Measurements from ENCODE around the gene UBE2R2.
"Not testable (repeated sequence)": the region's sequence is repeated elsewhere in the genome, so short reads cannot be mapped to it uniquely, and the experiment has no call there.

The UBE2R2 gene

GRCh38 chr9:33843312-33843961, 26.5 kb downstream of the UBE2R2 start:
- DNase-seq, result no peak

GRCh38 chr9:33846231-33846630, 29.3 kb downstream of the UBE2R2 start:
- DNase-seq, result no peak

- not testable (repeated sequence) for DNase-seq
Observed at GRCh38 chr9:33847894-33848205, 30.9 kb downstream of the UBE2R2 start.

GRCh38 chr9:33850267-33850629, 33.3 kb downstream of the UBE2R2 start:
- DNase-seq, result no peak

GRCh38 chr9:33850677-33851076, 33.7 kb downstream of the UBE2R2 start:
- DNase-seq, result no peak

GRCh38 chr9:33851301-33851700, 34.3 kb downstream of the UBE2R2 start:
- DNase-seq, result no peak

- peak in 4 of 5 experiments; percentile 22 to 42 (median 28) for DNase-seq
Observed at GRCh38 chr9:33852216-33852826, 35.4 kb downstream of the UBE2R2 start.

- DNase-seq, result no peak
Observed at GRCh38 chr9:33856247-33856646, 39.3 kb downstream of the UBE2R2 start.

- DNase-seq, result no peak
Observed at GRCh38 chr9:33858423-33858822, 41.5 kb downstream of the UBE2R2 start.

- DNase-seq, result no peak
Observed at GRCh38 chr9:33860200-33860871, 43.4 kb downstream of the UBE2R2 start.

GRCh38 chr9:33861917-33862453, 45.0 kb downstream of the UBE2R2 start:
- no peak for DNase-seq

GRCh38 chr9:33863027-33863426, 46.1 kb downstream of the UBE2R2 start:
- DNase-seq, result not testable (repeated sequence)

- DNase-seq, result no peak
Observed at GRCh38 chr9:33867747-33868439, 50.9 kb downstream of the UBE2R2 start.

GRCh38 chr9:33868440-33868973, 51.5 kb downstream of the UBE2R2 start:
- no peak for DNase-seq

GRCh38 chr9:33869243-33869642, 52.3 kb downstream of the UBE2R2 start:
- not testable (repeated sequence) for DNase-seq

- DNase-seq, result no peak
Observed at GRCh38 chr9:33877727-33878489, 60.9 kb downstream of the UBE2R2 start.

GRCh38 chr9:33878691-33879366, 61.9 kb downstream of the UBE2R2 start:
- DNase-seq, result no peak

- no peak for DNase-seq
Observed at GRCh38 chr9:33880211-33881089, 63.5 kb downstream of the UBE2R2 start.

- DNase-seq, result no peak
Observed at GRCh38 chr9:33881635-33882034, 64.7 kb downstream of the UBE2R2 start.

- no peak for DNase-seq
Observed at GRCh38 chr9:33884856-33885701, 68.1 kb downstream of the UBE2R2 start.

Data from T-helper 2 cell (primary cell).